CD4-positive, alpha-beta T cell (primary cell): Measurements from ENCODE around the gene GARIN6. TPM values are rescaled to one million over a fixed set of nuclear protein-coding genes. Genes with fewer than 3 reads are reported as not detected.

ENCODE experiments used
- ATAC-seq: fragments of 200-7000 bp; cut with Tn5 transposase; one replicate; pipeline ENCODE4 v1.10.0; 2022; ENCODE audit warnings: mild to moderate bottlenecking; ENCODE audit not compliant: poor library complexity
- CTCF ChIA-PET: fragments of 350-600 bp; sonication (Branson Sonifier 250); formaldehyde crosslinking; loops from one replicate; lab custom pipeline; 2021; ENCODE audit warnings: antibody characterized with exemption, inconsistent platforms; lab: Charles Lee
- POLR2A ChIA-PET: fragments of 350-600 bp; sonication (Branson Sonifier 250); formaldehyde crosslinking; loops from one replicate; lab custom pipeline; 2021; ENCODE audit warnings: antibody characterized with exemption, inconsistent platforms; lab: Charles Lee
- DNase-seq, 14 experiments: peaks; one replicate each; pipeline ENCODE4 v3.0.0-alpha.2; 2013 to 2020; ENCODE audit warnings: mixed read lengths in 2 of 14
- H3K27ac ChIP-seq, 2 donors: one replicate each; pipeline versions ENCODE4 v1.5.1 to v1.7.0; 2013; ENCODE audit warnings: low read length in 2 of 2, low read depth in 1 of 2, mild to moderate bottlenecking in 1 of 2
- H3K27me3 ChIP-seq, 2 experiments: 1 replicate in 1 of 2; 2 replicates in 1 of 2; pipeline versions ENCODE4 v1.6.1 to v1.7.0; 2013; ENCODE audit warnings: low read length in 2 of 2, control low read depth in 1 of 2, mild to moderate bottlenecking in 1 of 2, moderate library complexity in 1 of 2; ENCODE audit not compliant: insufficient read depth in 2 of 2, control insufficient read depth in 1 of 2
- H3K36me3 ChIP-seq: one replicate; pipeline ENCODE4 v1.6.1; 2013; ENCODE audit warnings: low read length, control low read depth; ENCODE audit not compliant: insufficient read depth
- H3K4me1 ChIP-seq: one replicate; pipeline ENCODE4 v1.6.1; 2013; ENCODE audit warnings: low read length, control low read depth; ENCODE audit not compliant: insufficient read depth
- H3K4me3 ChIP-seq: one replicate; pipeline ENCODE4 v1.5.1; 2013; ENCODE audit warnings: mild to moderate bottlenecking, low read length, moderate library complexity
- H3K9me3 ChIP-seq, 2 experiments: 1 replicate in 1 of 2; 2 replicates in 1 of 2; pipeline versions ENCODE4 v1.6.1 to v1.7.0; 2013; ENCODE audit warnings: low read length in 2 of 2, mild to moderate bottlenecking in 2 of 2, control low read depth in 1 of 2, moderate library complexity in 1 of 2; ENCODE audit not compliant: control insufficient read depth in 1 of 2, insufficient read depth in 1 of 2
- H3K27ac Mint-ChIP-seq: one replicate; pipeline ENCODE4 v1.8.0; 2020; ENCODE audit warnings: mixed read lengths
- H3K27me3 Mint-ChIP-seq: one replicate; pipeline ENCODE4 v1.8.0; 2021; ENCODE audit warnings: mixed read lengths
- H3K36me3 Mint-ChIP-seq: one replicate; pipeline ENCODE4 v1.8.0; 2021; ENCODE audit warnings: low read depth, mixed read lengths
- H3K4me1 Mint-ChIP-seq: one replicate; pipeline ENCODE4 v1.8.0; 2021; ENCODE audit warnings: low read depth, mixed read lengths
- H3K4me3 Mint-ChIP-seq: one replicate; pipeline ENCODE4 v1.8.0; 2020; ENCODE audit warnings: mild to moderate bottlenecking, mixed read lengths
- H3K9me3 Mint-ChIP-seq: one replicate; pipeline ENCODE4 v1.8.0; 2020; ENCODE audit warnings: mixed read lengths
- CTCF ChIP-seq: fragments of 200-600 bp; IDR thresholded peaks from one replicate; pipeline ENCODE4 v1.8.0; 2022; ENCODE audit warnings: antibody characterized with exemption, mild to moderate bottlenecking
- intact Hi-C, 2 experiments: fragments of 100-400 bp; cut with DNase I in 1 of 2; cut with micrococcal nuclease in 1 of 2; formaldehyde crosslinking; loops; one replicate each; pipeline versions ENCODE4 v1.15.1 to v1.9.0; 2023 to 2025; cut with DNase I, micrococcal nuclease
- total RNA-seq, 174 experiments: library from RNA in 2 of 174; stranded (reverse) in 2 of 174; gene quantifications; one replicate each; pipeline ENCODE4 v1.2.3 and lab custom pipeline; 2021 to 2026

GARIN6 gene
- total RNA-seq, 2 experiments from 2014 or later = not detected

DNA sequence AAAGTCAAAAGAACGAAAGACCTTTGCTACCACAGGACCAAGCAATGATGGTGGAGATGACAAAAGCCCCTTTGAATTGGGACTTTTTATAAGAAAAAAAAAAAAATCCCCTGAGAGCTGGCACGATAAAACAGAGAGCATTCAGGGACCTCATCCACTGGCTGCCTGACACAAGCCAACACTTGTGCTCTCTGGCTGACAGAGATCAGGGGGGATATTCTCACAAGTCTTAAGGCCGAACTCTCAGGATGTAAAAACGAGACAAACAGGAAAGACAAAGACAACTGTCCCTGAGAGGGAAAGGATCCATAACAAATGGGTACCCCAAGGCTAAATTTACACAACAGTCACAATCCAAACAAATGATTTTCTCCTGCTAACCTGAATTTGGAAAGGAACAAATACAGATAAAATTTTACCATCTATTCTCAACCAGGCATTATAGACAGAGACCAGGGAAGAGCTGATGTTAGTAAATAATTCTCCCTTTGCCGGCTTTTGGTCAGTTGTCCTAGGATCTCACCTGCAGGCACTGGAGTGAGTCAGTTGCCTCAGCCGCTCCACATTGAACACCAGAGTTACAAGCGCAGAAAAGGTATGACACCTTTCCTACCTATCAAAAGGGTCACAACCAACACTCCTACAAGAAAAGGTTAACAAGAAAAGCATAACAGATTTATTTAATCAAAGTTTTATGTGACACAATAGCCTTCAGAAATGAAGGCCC is 37.9 kb upstream of the GARIN6 start:
- DNase-seq = no peak
- POLR2A ChIA-PET = no interaction called here

DNA sequence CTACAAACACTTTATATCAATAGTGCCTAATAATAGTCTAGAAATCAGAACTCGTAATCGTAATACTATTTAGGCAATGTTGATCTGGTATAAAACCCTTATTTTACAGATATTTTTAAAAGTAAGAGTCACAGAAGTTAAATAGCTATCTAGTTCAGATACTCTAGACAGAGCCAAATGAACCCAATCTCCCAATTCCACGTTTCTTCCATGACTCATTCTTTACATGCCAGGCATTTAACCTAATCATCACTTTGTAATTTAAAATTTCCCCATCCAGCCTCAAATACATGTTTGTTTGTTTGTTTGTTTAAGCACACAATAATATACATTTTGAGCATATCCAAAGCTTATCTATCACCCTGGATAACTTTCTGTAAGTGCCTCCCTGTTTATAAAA is 36.4 kb upstream of the GARIN6 start:
- Mint-ChIP-seq H3K36me3 (no peaks in the 10 kb centered on the region), H3K27me3 (no peaks in the 10 kb centered on the region), H3K4me1 (no peaks in the 10 kb centered on the region), H3K27ac (no peak overlapping the region), H3K9me3 (peaks cover 7% of the 10 kb centered on the region), H3K4me3 (no peak overlapping the region)
- H3K27ac ChIP-seq = no peak overlapping the region
- no peaks in the 10 kb centered on the region for H3K27me3 ChIP-seq
- H3K9me3 ChIP-seq = no peaks in the 10 kb centered on the region
- no peaks in the 10 kb centered on the region for H3K4me1 ChIP-seq
- CTCF ChIA-PET = no interaction called here
- H3K36me3 ChIP-seq = no peaks in the 10 kb centered on the region
- no peak for TF ChIP-seq CTCF
- ATAC-seq (no peak), DNase-seq (no peak)
- intact Hi-C loops = no loop called here
- H3K4me3 ChIP-seq = no peak overlapping the region
- POLR2A ChIA-PET = no interaction called here

More for the DNA sequence above, 37.9 kb upstream of the GARIN6 start:
- Histone ChIP-seq H3K4me1 (no peaks in the 10 kb centered on the region), H3K4me3 (no peak overlapping the region), H3K9me3 (no peaks in the 10 kb centered on the region), H3K36me3 (no peaks in the 10 kb centered on the region), H3K27ac (no peak overlapping the region), H3K27me3 (no peaks in the 10 kb centered on the region)
- H3K36me3 Mint-ChIP-seq = no peaks in the 10 kb centered on the region
- no peaks in the 10 kb centered on the region for H3K4me1 Mint-ChIP-seq
- CTCF ChIA-PET = no interaction called here
- ATAC-seq = no peak
- TF ChIP-seq CTCF = no peak
- H3K27ac Mint-ChIP-seq = no peak overlapping the region
- H3K4me3 Mint-ChIP-seq = no peak overlapping the region
- intact Hi-C loops = no loop called here
- no peaks in the 10 kb centered on the region for H3K27me3 Mint-ChIP-seq
- H3K9me3 Mint-ChIP-seq = peaks cover 7% of the 10 kb centered on the region

DNA sequence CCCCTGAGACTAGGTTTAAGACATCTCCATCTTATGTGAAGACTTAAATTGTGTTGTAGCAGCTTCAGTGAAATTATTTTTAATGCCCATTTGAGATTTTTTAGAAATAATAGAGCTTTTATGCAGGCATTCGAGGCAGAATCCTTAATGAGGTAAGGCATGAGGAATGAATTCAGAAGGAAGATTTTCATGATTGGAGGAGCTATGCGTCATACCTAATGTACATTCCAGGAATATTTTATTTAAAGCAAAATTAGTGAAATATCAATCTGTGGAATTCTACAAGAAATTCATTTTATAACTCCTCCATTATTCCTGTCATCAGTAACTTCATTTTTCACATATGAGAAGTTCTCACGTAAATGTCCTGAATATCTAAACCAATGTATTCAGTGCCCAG is 36.0 kb upstream of the GARIN6 start:
- no peaks in the 10 kb centered on the region for H3K27me3 Mint-ChIP-seq
- Histone ChIP-seq H3K4me3 (no peak overlapping the region), H3K36me3 (no peaks in the 10 kb centered on the region), H3K4me1 (no peaks in the 10 kb centered on the region), H3K27me3 (no peaks in the 10 kb centered on the region), H3K27ac (no peak overlapping the region), H3K9me3 (no peaks in the 10 kb centered on the region)
- no peaks in the 10 kb centered on the region for H3K4me1 Mint-ChIP-seq
- H3K4me3 Mint-ChIP-seq = no peak overlapping the region
- POLR2A ChIA-PET = no interaction called here
- no peak overlapping the region for H3K27ac Mint-ChIP-seq
- no peaks in the 10 kb centered on the region for H3K36me3 Mint-ChIP-seq
- no peak for TF ChIP-seq CTCF
- ATAC-seq (no peak), DNase-seq (no peak)
- CTCF ChIA-PET = no interaction called here
- peaks cover 7% of the 10 kb centered on the region for H3K9me3 Mint-ChIP-seq
- intact Hi-C loops = no loop called here
